HG03095 (cell line): ENCODE data around the gene CDR2L.

ENCODE experiments used
- ATAC-seq: cut with Tn5 transposase; IDR thresholded peaks from one replicate; pipeline ENCODE4 v1.9.1; 2021; ENCODE audit warnings: moderate library complexity; ENCODE audit not compliant: unreplicated experiment

The CDR2L gene

DNA sequence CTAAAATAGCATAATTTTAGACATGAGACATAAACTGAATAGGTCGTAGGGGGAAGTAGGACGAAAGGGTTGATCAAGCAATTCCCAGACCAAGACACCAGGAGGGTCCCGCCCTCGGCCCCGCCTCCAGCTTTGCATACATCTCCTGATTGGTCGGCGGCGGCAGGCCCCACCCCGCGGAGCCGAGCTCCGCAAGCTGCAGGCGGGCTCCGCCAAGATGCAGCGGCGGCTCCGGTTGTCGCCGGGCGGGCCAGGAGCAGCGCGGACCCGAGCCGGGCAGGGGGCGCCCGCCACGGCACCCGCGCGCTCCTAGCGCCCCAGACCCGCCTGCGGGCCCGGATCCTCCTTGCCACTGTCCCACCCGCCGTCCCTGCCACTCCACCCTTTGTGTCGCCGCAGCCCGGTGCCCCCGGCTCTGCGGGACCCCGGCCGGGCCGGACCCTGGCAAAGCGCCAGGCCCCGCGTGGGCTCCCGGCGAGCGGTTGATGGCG, at the start of gene CDR2L:
TSS of gene CDR2L (plus strand) at position 215 of the 491 bp plus-strand sequence. CDS start 412 bp downstream, outside the sequence.
- ATAC-seq: peak; percentile 94

DNA sequence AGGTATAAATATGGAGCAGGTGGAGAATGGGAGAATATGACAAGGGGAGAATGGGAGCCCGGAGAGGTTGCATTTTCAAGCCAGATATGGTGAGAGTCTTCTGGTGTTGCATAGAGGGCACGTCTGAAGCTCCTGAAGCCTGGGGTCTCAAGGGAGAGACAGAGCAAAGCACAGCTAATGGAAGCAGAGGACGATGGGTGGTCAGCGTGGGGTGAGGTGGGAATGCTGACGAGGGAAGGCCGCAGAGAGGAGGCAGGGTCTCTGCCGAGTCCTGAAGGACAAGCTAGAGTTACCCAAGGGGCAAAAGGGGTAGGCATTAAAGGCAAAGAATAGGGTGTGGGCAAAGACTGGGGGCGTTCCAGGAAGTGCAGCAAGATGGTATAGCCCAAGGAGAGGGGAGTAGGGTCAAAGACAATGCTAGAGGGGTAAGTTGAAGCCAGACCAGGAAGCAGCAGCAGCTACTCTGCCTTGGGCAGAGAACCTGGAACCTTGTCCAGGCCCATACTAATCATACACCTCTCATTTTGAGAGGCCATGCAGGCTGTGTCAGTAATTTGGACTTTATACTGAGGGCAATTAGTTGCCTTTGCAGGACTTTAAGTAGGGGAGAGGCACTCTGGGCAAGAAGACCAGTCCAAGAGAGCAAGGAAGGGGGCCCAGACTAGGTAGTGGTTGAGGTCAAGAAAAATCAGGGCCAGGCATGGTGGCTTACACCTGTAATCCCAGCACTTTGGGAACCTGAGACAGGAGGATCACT, 49.1 kb upstream of the CDR2L start:
- no peak for ATAC-seq

DNA sequence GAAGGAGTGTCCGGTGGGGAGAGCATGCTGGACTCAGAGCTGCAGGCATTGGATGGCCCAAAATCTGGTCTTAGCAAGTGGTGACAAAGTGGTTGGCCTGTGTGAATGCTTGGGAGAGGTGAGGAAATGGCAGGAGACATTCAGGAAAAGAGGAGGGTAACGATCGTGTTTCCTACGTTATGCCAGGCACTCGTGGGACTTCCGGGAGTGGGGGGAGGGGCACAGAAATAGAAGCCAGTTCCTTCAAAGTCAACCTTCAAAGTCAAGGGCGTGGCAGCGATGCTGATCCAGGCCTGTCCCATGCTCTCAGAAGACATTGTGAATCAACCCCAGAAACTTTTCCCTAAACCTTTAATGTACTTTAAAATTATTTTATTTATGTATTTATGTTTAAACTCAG, 47.9 kb upstream of the CDR2L start:
- ATAC-seq: no peak

DNA sequence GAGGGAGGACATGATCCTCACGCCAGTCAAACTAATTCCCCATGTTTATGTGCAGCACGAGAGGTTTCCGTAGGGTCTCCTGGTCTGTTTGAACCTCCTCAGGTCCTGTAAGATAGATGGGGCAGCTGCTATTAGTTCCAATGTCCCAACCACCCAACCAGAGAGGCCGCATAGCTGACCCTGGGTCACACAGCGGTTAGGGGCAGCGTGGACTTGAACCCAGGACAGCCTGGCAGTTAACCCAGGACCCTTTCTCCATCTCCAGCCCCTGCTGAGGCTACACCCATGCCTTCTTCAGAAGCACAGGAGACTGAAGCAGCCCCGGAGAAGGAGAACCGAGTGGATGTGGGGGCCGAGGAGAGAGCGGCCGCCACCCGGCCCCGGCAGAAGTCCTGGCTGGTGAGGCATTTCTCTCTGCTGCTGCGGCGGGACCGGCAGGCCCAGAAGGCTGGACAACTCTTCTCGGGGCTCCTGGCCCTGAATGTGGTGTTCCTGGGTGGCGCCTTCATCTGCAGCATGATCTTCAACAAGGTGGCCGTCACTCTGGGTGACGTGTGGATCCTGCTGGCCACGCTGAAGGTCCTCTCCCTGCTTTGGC, 46.2 kb upstream of the CDR2L start:
- no peak for ATAC-seq

DNA sequence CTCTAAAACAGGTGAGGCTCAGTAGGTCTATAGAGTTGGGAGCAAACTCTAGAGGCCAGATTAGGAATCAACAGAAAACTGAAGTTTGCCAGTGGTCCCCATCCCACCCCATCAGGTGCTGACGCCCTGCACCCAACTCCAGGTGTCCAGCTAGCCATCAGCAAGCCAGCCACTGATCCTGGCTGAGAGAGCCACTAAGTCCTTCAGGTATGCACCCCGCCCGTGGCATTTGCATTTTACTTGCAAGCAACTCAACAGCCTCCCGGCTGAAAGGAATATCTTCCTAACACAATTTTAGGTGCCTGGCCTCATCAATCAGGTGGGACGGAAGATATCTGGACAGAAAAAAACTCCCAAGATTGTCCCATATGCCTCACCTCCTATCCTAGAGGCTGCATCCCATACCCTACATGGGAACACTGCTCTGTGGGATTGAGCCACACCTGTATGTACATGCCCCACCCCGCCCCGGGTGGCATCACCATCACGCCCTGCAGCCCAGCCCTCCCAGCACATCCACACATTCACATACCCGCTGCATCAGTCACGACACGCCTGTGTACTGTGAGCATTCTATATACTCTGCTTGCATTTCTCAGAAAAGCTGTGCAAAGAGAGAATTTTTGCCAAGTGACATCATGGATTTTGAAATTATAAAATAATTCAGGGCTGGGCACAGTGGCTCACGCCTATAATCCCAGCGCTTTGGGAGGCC, 43.5 kb upstream of the CDR2L start:
- ATAC-seq: no peak

DNA sequence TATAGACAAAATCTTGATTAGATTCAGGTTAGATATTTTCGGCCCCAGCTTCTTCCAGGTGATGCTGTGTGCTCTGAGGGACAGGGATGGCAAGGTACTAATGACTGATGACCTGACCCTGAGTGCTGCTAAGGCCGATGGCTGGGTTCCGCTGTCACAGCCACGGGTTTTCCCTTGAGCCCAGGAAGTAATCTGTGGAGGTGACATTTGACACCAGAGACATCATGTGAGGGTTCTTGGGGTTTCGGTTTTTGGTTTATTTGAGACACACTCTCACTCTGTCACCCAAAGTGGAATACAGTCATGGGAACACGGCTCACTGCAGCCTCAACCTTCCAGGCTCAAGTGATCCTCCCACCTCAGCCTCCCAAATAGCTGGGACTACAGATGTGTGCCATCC, 41.9 kb upstream of the CDR2L start:
- ATAC-seq: peak; percentile 82

DNA sequence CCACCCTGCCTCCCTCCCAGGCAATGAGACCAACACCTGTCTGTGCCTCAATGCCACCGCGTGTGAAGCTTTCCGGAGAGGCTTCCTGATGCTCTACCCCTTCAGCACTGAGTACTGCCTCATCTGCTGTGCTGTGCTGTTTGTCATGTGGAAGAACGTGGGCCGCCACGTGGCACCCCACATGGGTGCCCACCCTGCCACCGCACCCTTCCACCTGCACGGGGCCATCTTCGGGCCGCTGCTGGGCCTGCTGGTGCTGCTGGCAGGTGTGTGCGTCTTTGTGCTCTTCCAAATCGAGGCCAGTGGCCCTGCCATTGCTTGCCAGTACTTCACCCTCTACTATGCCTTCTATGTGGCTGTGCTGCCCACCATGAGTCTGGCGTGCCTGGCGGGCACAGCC, 40.8 kb upstream of the CDR2L start:
- no peak for ATAC-seq

DNA sequence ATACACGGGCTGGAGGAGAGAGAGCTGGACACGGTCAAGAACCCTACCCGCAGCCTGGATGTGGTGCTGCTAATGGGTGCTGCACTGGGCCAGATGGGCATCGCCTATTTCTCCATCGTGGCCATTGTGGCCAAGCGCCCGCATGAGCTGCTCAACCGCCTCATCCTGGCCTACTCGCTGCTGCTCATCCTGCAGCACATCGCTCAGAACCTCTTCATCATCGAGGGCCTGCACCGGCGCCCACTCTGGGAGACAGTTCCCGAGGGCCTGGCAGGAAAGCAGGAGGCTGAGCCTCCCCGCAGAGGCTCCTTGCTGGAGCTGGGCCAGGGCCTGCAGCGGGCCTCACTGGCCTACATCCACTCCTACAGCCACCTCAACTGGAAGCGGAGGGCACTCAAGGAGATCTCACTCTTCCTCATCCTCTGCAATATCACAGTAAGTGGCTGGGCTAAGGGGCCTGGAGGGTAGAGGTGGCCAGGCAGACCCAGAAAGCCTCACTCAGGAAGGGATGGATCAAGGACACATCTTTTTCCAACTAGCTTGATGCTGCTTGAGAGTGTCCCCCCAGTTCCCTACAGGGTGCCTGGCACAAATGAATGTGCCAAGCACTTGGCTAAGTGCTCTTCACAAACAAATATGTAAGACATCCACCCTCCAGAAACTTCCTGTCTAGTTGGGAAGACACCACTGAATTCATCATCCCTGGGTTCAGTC, 40.2 kb upstream of the CDR2L start:
- ATAC-seq: no peak

DNA sequence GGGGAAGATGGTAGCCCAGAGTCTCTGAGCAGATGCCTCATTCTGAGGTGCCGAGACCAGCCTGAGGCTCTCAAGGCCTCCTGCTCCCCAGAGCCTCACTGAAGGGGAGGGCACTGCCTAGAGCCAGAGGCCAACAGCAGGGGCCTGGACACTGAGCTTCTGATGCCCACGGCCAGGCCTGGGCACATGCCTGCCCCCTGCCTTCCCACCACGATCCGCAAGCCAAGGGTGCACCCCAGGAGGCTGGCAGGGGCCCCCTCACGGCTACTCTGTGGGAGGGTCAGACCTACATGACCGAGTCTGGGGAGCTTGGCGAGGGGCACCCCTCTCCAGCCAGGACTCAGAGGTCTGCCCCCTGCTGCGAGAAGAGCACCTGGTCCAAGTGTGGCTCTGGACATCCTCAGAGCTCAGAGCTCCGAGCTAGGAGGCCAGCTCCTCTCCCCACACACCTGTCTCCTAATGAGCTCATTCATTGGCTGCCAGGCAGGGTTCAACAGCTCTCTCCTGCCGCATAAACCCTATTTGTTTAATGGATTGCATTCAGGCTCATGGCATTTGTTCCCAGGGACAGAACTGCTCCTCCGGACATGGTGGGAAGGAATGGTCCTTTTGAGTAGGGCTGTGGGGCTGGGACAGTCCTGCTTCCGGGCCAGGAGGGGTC, 37.8 kb upstream of the CDR2L start:
- no peak for ATAC-seq

DNA sequence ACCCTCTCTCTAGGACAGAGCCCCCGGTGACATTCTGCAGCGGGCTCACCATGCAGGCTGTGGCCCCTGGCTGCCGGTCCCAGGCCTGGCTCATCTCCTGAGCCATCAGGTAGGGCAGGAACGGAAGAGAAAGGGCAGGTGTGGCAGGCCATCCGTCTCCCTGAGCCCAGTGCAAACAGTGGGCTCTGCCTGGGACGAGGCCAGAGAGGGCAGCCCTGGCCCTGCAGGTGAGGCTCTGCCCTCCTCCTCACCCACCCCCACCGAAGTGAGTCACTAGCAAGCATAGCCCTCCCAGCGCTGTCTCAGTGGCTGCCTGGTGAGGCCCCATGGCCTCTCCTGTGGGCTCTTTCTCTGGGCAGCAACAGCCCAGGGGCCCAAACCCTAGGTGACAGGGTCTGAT, 37.2 kb upstream of the CDR2L start:
- no peak for ATAC-seq

DNA sequence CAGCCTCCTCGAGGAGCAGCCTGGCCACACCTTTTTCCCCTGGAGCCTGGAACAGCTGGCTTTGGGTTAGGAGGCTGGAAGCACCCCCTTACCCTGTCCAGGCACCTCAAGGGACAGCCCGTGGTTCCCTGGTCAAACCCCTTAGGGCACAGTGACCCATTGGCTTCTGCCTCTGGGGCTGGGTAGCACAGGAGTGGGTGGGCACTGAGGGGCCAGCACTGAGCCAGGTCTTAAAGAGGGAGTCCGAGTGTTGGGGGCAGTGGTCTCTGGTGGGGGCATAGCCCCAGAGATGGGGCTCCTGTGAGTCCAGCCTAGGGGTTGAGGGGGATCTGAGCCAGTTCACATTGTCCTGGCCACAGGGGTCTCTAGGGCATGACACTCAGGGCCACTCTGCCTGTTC, 36.4 kb upstream of the CDR2L start:
- ATAC-seq: no peak

DNA sequence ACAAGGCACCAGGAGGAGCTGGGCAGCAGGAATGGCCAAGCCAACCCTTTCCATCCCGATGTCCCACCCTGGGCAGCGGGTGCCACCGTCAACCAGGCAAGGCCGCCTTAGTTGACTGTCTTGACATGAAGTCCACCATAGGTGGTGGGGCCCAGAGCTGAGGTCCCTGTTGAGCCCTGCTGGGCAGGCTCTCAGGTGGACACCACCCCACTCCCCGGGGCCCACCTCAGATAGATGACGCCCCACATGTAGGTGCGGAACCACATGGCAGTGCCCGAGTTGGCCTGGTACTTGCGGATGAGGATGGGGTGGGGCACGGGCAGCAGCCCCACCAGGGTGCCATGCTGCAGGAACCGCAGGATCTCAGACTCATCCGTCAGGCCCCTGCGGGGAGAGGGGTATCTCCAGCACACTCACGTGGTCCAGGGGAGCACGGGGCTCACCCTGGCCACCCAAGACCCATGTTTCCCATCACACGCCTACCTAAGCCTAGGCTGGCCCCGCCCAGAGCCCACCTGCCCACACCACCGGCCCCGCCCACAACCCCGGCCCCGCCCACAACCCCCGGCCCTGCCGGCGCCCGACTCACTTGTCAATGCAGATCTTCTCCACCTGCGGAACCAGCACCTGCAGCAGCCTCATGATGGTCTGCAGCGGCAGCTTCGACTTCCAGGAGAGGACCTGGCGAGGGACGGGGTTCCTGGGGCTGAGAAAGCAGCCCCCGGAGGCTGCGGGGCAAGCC, 35.6 kb upstream of the CDR2L start:
- ATAC-seq: no peak

DNA sequence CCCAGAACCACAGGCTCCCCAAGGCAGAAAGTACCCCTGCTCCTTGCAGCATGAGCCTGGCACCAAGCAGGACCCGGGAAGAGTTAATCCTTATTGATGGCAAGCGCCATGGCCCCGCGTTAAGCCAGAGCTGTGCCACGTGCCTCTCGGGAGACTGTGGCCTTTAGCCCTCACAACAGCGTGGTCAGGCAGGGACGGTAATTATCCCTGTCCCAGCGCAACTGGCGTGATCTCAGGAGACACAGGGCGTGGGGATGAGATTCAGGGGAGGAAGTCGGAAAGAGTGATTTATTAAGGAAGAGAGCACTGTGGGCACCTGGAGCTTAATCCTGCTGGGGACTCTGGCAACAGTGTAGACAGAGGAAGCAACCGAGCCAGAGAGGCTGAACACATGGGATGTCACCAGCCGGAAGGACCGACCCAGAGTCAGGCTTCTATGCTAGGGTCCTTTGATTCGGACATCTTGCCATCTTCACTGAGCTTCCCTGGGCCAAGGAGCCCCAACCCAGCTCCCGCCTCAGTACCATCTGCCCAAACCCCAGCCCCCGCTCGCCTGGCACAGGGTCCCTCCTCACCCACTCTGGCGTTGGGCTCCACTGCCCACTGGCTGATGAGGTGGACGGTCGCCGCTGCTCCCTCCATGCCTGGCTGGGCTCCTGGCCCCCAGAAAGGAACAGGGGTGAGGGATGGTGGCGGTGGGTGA, 34.9 kb upstream of the CDR2L start:
- no peak for ATAC-seq

DNA sequence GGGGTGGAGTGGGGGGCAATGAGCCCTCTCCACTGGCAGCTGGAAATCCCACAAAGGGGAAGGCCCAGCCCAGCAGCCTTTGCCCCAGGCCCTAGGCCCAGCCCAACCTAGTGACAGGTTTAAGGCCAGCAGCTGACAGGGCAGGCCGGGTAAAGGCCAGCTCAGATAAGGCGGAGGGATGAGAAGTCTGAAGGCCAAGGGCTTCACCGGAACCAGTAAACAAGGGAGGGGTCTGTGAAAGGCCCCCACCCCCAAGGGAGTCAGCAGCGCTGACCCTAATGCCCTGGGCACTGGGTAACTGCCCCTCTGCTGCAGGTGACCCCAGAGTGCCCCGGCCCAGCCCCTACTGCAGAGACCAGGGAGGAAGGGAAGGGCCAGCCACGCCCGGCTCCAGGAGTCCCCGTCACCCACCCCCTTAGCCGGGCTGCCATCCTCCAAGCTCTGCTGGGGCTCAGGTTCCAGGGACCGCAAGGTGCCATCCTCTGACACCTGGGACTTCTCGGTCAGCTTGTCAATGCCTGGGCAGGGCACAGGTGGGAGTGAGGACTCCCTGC, 34.2 kb upstream of the CDR2L start:
- ATAC-seq: no peak

DNA sequence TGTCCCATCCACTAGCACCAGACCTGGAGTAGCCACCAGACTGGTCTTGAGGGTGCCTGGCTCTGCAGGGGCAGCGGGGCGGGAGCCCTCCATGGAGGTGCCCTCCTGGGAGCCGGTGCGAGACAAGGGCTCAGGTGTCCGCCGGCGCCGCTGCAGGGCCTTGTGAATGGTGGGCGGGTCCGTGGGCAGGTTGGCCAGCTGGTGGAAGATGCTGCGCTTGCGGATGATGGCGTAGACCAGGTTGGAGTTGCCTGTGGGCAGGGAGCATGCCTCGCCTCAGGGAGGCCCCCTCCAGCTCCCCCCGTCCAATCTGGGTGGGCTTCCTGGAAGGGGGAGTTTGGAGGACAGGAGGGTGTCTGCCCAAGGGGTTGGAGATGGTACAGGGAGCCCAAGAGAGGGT, 33.3 kb upstream of the CDR2L start:
- ATAC-seq: no peak

DNA sequence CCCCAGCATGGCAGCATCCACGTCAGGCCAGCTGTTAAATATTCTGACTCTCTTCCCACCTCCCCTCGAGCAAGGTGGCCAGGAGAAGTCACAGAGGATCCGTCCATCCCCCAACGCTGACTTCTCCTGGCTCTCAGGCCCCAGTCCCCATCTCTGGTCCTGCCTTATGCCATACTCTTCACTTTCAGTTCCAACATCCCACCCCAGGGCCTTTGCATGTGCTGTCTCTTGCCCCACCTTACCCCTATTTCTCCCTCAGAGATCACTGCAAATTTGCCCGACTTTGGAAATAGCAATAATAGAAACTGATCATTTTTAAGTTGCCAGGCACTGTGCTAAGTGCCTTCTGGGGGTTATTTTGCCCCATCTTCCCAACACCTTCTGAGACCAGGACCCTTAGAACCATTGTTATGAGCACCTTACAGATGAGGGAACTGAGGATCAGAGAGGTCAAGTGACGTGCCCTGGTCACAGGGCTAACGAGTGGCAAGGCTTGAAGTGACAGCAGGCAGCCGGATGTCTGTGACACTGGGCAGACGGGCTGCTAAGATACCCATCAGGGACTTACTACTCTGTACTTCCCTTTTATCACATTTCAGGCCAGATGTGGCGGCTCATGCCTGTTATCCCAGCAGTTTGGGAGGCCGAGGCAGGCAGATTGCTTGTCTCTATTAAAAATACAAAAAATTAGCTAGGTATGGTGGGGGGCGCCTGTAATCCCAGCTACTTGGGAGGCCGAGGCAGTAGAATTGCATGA, 32.6 kb upstream of the CDR2L start:
- no peak for ATAC-seq

DNA sequence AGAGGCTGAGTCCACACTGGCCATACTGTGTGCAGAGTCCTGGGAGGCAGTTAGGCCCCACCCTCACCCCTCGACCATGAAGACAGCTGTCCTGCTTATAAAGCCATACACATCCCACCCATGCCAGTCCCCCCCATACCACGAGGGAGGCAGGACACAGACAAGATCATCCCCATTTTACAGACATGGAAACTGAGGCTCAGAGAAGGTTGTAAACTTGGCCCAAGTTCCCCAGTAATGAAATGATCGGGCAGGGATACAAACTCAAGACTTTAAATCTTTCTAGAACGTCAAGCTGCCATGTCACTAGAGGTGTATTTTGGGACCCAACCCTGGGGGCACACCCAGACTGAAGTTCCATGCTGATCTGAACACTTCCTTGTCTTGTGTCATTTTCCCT, 31.3 kb upstream of the CDR2L start:
- ATAC-seq: no peak

DNA sequence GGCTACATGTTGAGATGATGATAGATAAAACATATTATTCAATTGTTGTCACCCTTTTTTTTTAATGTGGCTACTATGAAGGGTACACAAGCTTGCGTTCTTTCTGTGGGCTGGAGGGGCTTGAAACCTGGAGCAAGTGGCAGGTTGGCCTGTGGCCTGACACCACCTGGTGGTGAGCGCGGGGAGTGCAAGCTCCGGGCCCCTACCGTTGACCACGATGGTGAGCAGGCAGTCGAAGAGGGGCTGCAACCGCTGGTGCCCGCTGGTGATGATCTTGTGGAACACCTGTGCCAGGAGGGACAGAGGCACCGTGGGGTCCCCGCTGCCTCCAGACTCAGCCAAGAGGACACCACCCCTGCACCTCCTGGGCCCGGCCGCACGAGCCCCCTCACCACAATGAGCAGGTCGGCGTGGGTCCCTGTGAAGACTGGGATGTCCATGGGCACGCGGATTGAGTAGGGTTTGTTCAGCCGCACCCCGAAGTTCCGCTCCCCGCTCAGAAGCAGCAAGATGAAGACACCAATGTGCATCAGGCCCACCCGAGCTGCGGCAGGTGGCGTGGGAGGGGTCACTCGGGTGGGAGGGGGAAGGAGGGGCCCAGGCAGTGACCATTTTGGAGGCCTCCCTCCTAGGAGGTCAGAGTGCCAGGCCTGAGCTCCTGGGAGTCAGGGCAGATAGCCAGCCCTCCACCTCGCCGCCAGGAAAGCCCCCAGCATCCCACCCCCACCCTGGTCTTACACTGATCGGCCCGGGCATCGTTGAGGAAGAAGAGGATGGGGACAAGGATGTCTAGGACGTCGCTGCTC, 29.3 kb upstream of the CDR2L start:
- no peak for ATAC-seq
